ENCODE results near the gene SHB. TPM values are rescaled to one million over a fixed set of nuclear protein-coding genes. Genes with fewer than 3 reads are reported as not detected.
"Not testable (repeated sequence)": the region's sequence is repeated elsewhere in the genome, so short reads cannot be mapped to it uniquely, and the experiment has no call there.

SHB gene
- total RNA-seq, 4 donors from 2014 or later, result 9.7 to 17.5 (median 14.2) TPM

- WGBS, 2 donors (ENCODE audit: low coverage in 1 of 2), result 81 to 82% methylated on average over 10 to 11 of the region's 11 CpGs
- not testable (repeated sequence) for H3K9me3 ChIP-seq, H3K4me1 ChIP-seq, H3K27me3 ChIP-seq, ATAC-seq, H3K4me3 ChIP-seq, H3K27ac ChIP-seq
- peak; percentile 31 for TF ChIP-seq POLR2AphosphoS5 (IDR thresholded peaks at IDR 0.05)
- peaks cover 0 to 57% of the 10 kb centered on the region in 2 donors for H3K36me3 ChIP-seq
These were observed 180.9 kb downstream of the SHB start for GRCh38 chr9:37887977-37888583.

- 89 to 100% methylated on average over 1 to 2 of the region's 2 CpGs for WGBS, 2 donors (ENCODE audit: low coverage in 1 of 2)
- TF ChIP-seq POLR2AphosphoS5 (IDR thresholded peaks at IDR 0.05) (no peak), POLR2A (IDR thresholded peaks at IDR 0.05) (no peak), EP300 (IDR thresholded peaks at IDR 0.05) (no peak), CTCF (IDR thresholded peaks at IDR 0.05) (no peak)
- no peak overlapping the region for H3K4me3 ChIP-seq
- no peaks in the 10 kb centered on the region for H3K27me3 ChIP-seq
- H3K9me3 ChIP-seq, result no peaks in the 10 kb centered on the region
- no peak for ATAC-seq
- peaks cover 0 to 58% of the 10 kb centered on the region in 2 donors for H3K36me3 ChIP-seq
- H3K4me1 ChIP-seq, result no peaks in the 10 kb centered on the region
- no peak overlapping the region for H3K27ac ChIP-seq
These were observed 188.0 kb downstream of the SHB start for GRCh38 chr9:37880916-37881479.

- 25 to 33% methylated on average over 1 of the region's 1 CpG for WGBS, 2 donors (ENCODE audit: low coverage in 1 of 2)
- Histone ChIP-seq H3K27ac (no peak overlapping the region), H3K27me3 (no peaks in the 10 kb centered on the region), H3K4me3 (no peak overlapping the region), H3K36me3 (peaks cover 0 to 35% of the 10 kb centered on the region in 2 donors), H3K9me3 (no peaks in the 10 kb centered on the region), H3K4me1 (no peaks in the 10 kb centered on the region)
- no peak for ATAC-seq
- no peak for TF ChIP-seq EP300 (IDR thresholded peaks at IDR 0.05)
- TF ChIP-seq POLR2A (IDR thresholded peaks at IDR 0.05), result no peak
- no peak for TF ChIP-seq POLR2AphosphoS5 (IDR thresholded peaks at IDR 0.05)
- no peak for TF ChIP-seq CTCF (IDR thresholded peaks at IDR 0.05)
These were observed 192.7 kb downstream of the SHB start for GRCh38 chr9:37876376-37876775.

- no peak overlapping the region for H3K27ac ChIP-seq
- H3K9me3 ChIP-seq, result no peaks in the 10 kb centered on the region
- TF ChIP-seq EP300 (IDR thresholded peaks at IDR 0.05) (no peak), POLR2A (IDR thresholded peaks at IDR 0.05) (no peak), POLR2AphosphoS5 (IDR thresholded peaks at IDR 0.05) (no peak), CTCF (IDR thresholded peaks at IDR 0.05) (no peak)
- H3K4me3 ChIP-seq, result no peak overlapping the region
- H3K27me3 ChIP-seq, result no peaks in the 10 kb centered on the region
- WGBS, 2 donors (ENCODE audit: low coverage in 1 of 2), result 100% methylated on average over 2 of the region's 2 CpGs; no CpG with 5 or more reads in 1 of the 2 donors
- H3K36me3 ChIP-seq, result peaks cover 0 to 11% of the 10 kb centered on the region in 2 donors
- ATAC-seq, result no peak
- no peaks in the 10 kb centered on the region for H3K4me1 ChIP-seq
These were observed 195.1 kb downstream of the SHB start for GRCh38 chr9:37873955-37874354.

- TF ChIP-seq CTCF (IDR thresholded peaks at IDR 0.05) (no peak), EP300 (IDR thresholded peaks at IDR 0.05) (no peak), POLR2A (IDR thresholded peaks at IDR 0.05) (no peak), POLR2AphosphoS5 (IDR thresholded peaks at IDR 0.05) (no peak)
- Histone ChIP-seq H3K4me1 (no peaks in the 10 kb centered on the region), H3K27me3 (no peaks in the 10 kb centered on the region), H3K36me3 (peaks cover 0 to 14% of the 10 kb centered on the region in 2 donors), H3K9me3 (no peaks in the 10 kb centered on the region), H3K27ac (no peak overlapping the region), H3K4me3 (no peak overlapping the region)
- ATAC-seq, result no peak
- 71 to 78% methylated on average over 5 of the region's 5 CpGs for WGBS, 2 donors (ENCODE audit: low coverage in 1 of 2)
These were observed 198.2 kb downstream of the SHB start for GRCh38 chr9:37870799-37871176.
